Measurements from ENCODE around the gene ZBTB3. TPM values are rescaled to one million over a fixed set of nuclear protein-coding genes. Genes with fewer than 3 reads are reported as not detected.

The ZBTB3 gene
- polyA plus RNA-seq, 2 of the 4 experiments (the other 2 are of a cell fraction) = 2.0 to 3.1 TPM

GRCh38 chr11:62712276-62712812, 41.6 kb downstream of the ZBTB3 start:
- TF ChIP-seq MYC (IDR thresholded peaks at IDR 0.05; ENCODE audit: borderline replicate concordance, low read length) (no peak), BHLHE40 (IDR thresholded peaks at IDR 0.05; ENCODE audit: low read depth, low read length) (no peak), USF2 (IDR thresholded peaks at IDR 0.05) (no peak), ZC3H11A (IDR thresholded peaks at IDR 0.05) (no peak), NFE2L2 (conservative IDR thresholded peaks at IDR 0.05; ENCODE audit: low read length) (no peak), CTCF (IDR thresholded peaks at IDR 0.05) (no peak), REST (IDR thresholded peaks at IDR 0.05) (no peak), CHD2 (IDR thresholded peaks at IDR 0.05; ENCODE audit: low read length, partially characterized antibody) (no peak), CBX8 (IDR thresholded peaks at IDR 0.05) (no peak), MAX (IDR thresholded peaks at IDR 0.05) (no peak), FOSL2 (IDR thresholded peaks at IDR 0.05) (no peak), FOSL2 (CRISPR knock-in tag; IDR thresholded peaks at IDR 0.05) (no peak), KDM1A (IDR thresholded peaks at IDR 0.05; ENCODE audit: low read depth) (no peak), RARB (CRISPR knock-in tag; IDR thresholded peaks at IDR 0.05) (no peak), POLR2A (IDR thresholded peaks at IDR 0.05; ENCODE audit: low read length) (no peak)
- no peak for FAIRE-seq
- H3K4me2 ChIP-seq = peak overlapping the region; percentile 67
- no peak for ATAC-seq
- peak overlapping the region; percentile 6 to 80; a peak in 3 of 6 replicates for H3K27ac ChIP-seq
- no peak overlapping the region for H3K4me3 ChIP-seq
- POLR2A ChIA-PET = interaction anchor here (3.5 to 3.6 kb wide), 2 partner anchors 15 to 41 kb away, joined by 15 to 28 read pairs; partner anchors contain the start of genes HNRNPUL2, TTC9C and ZBTB3
- DNase-seq (ENCODE audit: low read depth in 1 of 2, low spot score in 1 of 2) = no peak
- WGBS (ENCODE audit: missing lambda C conversion rate) = 90% methylated on average over 6 of the region's 6 CpGs
- CTCF ChIA-PET = interaction anchor here (1.0 to 1.6 kb wide), 3 partner anchors 11 to 74 kb away, joined by 3 to 8 read pairs (median 3); partner anchors contain the start of gene HNRNPUL2
- no peaks in the 10 kb centered on the region for H3K9me3 ChIP-seq
- H3K4me1 ChIP-seq = peaks cover 49% of the 10 kb centered on the region

GRCh38 chr11:62710001-62710345, 44.0 kb downstream of the ZBTB3 start:
- Histone ChIP-seq H3K4me1 (peaks cover 56% of the 10 kb centered on the region), H3K4me3 (peak overlapping the region; percentile 41), H3K4me2 (peak overlapping the region; percentile 89), H3K9me3 (no peaks in the 10 kb centered on the region), H3K27ac (peak overlapping the region; percentile 79 to 91)
- ChIA-PET POLR2A (interaction anchor here (1.0 to 6.1 kb wide), 12 partner anchors 8 to 131 kb away, joined by 3 to 64 read pairs (median 5); partner anchors contain the start of genes B3GAT3, C11orf98, CSKMT and HNRNPUL2), CTCF (interaction anchor here (1.2 to 5.3 kb wide), 5 partner anchors 15 to 330 kb away, joined by 3 to 37 read pairs (median 9); partner anchors contain the start of gene TMEM179B)
- 86% methylated on average over 7 of the region's 7 CpGs for WGBS (ENCODE audit: missing lambda C conversion rate)
- DNase-seq (ENCODE audit: low read depth in 1 of 2, low spot score in 1 of 2) = no peak
- TF ChIP-seq TFCP2L1 (CRISPR knock-in tag; IDR thresholded peaks at IDR 0.05) (no peak), KDM1A (IDR thresholded peaks at IDR 0.05; ENCODE audit: low read depth) (no peak), BHLHE40 (IDR thresholded peaks at IDR 0.05; ENCODE audit: low read depth, low read length) (no peak), JUNB (IDR thresholded peaks at IDR 0.05) (no peak), GATA3 (IDR thresholded peaks at IDR 0.05; ENCODE audit: borderline replicate concordance) (no peak), CBX8 (IDR thresholded peaks at IDR 0.05) (no peak), KDM5A (IDR thresholded peaks at IDR 0.05) (no peak; the same call in 1 of the 2 replicates), SREBF2 (IDR thresholded peaks at IDR 0.05) (no peak)
- ATAC-seq = 0 out of 6 replicates have a peak, but pooled peaks of 1 of the 2 experiments have one; percentile 0
- no peak for FAIRE-seq
